ENCODE data around the gene ATG5. TPM values are rescaled to one million over a fixed set of nuclear protein-coding genes. Genes with fewer than 3 reads are reported as not detected.
A peak's percentile ranks its signal among the peaks of the same experiment; 100 is the strongest.
"Not testable (repeated sequence)": the region's sequence is repeated elsewhere in the genome, so short reads cannot be mapped to it uniquely, and the experiment has no call there.

The ATG5 gene
- total RNA-seq, 2 donors from 2014 or later = 41.4 to 59.7 TPM

GRCh38 chr6:106247293-106247692 is 78.3 kb downstream of the ATG5 start:
- H3K27me3 Mint-ChIP-seq = no peaks in the 10 kb centered on the region

DNA sequence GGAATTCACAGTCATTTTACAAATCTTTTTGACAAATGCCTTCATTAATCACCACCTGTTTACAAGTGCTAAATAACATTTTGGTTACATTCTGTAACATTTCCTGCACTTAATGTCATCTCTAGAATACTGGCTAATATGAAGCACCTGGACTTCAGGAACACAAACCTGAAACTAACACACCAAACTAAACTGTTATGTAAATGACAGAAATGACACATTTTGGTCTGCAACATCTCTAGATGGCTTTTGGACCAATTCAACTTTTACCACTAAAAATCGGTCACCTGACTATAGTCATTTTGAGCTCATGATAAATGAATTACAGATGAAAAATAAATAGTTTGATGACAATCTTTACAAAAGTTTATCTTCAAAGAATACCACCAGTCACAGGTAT is 80.6 kb downstream of the ATG5 start:
- H3K4me3 Mint-ChIP-seq = no peak overlapping the region
- peaks cover 12% of the 10 kb centered on the region for H3K36me3 Mint-ChIP-seq
- H3K27ac Mint-ChIP-seq = peak overlapping the region in 1 of 2 donors; percentile 20
- ATAC-seq (peak in 1 of 2 donors; percentile 64), DNase-seq (ENCODE audit: low spot score) (no peak)
- no peaks in the 10 kb centered on the region for H3K9me3 Mint-ChIP-seq
- no peaks in the 10 kb centered on the region for H3K27me3 Mint-ChIP-seq
- H3K4me1 Mint-ChIP-seq (ENCODE audit: low read depth in 2 of 2) = peaks cover 3 to 32% of the 10 kb centered on the region in 2 donors

More at GRCh38 chr6:106247293-106247692, 78.3 kb downstream of the ATG5 start:
- ATAC-seq = peak in 1 of 2 donors; percentile 55
- peaks cover 12% of the 10 kb centered on the region for H3K36me3 Mint-ChIP-seq
- peak overlapping the region in 1 of 2 donors; percentile 83 for H3K27ac Mint-ChIP-seq
- DNase-seq (ENCODE audit: low spot score) = no peak
- peaks cover 10 to 44% of the 10 kb centered on the region in 2 donors for H3K4me1 Mint-ChIP-seq (ENCODE audit: low read depth in 2 of 2)
- H3K4me3 Mint-ChIP-seq = peak overlapping the region; percentile 64
- no peaks in the 10 kb centered on the region for H3K9me3 Mint-ChIP-seq

GRCh38 chr6:106244521-106244920 is 81.0 kb downstream of the ATG5 start:
- peaks cover 3 to 28% of the 10 kb centered on the region in 2 donors for H3K4me1 Mint-ChIP-seq (ENCODE audit: low read depth in 2 of 2)
- H3K4me3 Mint-ChIP-seq = no peak overlapping the region
- no peaks in the 10 kb centered on the region for H3K27me3 Mint-ChIP-seq
- peaks cover 12% of the 10 kb centered on the region for H3K36me3 Mint-ChIP-seq
- no peaks in the 10 kb centered on the region for H3K9me3 Mint-ChIP-seq
- DNase-seq (ENCODE audit: low spot score) = no peak
- no peak for ATAC-seq
- H3K27ac Mint-ChIP-seq = peak overlapping the region in 1 of 2 donors; percentile 20

- Mint-ChIP-seq H3K9me3 (no peaks in the 10 kb centered on the region), H3K27ac (no peak overlapping the region), H3K27me3 (no peaks in the 10 kb centered on the region), H3K36me3 (peaks cover 12% of the 10 kb centered on the region), H3K4me3 (no peak overlapping the region), H3K4me1 (ENCODE audit: low read depth in 2 of 2) (peaks cover 5 to 26% of the 10 kb centered on the region in 2 donors)
- ATAC-seq (no peak), DNase-seq (ENCODE audit: low spot score) (no peak)
These were observed 82.3 kb downstream of the ATG5 start for GRCh38 chr6:106243261-106243660.

- H3K27me3 Mint-ChIP-seq = no peaks in the 10 kb centered on the region
- no peaks in the 10 kb centered on the region for H3K9me3 Mint-ChIP-seq
- H3K27ac Mint-ChIP-seq = no peak overlapping the region
- DNase-seq (ENCODE audit: low spot score) = no peak
- peaks cover 5 to 16% of the 10 kb centered on the region in 2 donors for H3K4me1 Mint-ChIP-seq (ENCODE audit: low read depth in 2 of 2)
- no peak for ATAC-seq
- H3K36me3 Mint-ChIP-seq = peaks cover 7% of the 10 kb centered on the region
- no peak overlapping the region for H3K4me3 Mint-ChIP-seq
These were observed 84.1 kb downstream of the ATG5 start for GRCh38 chr6:106241498-106241897.

GRCh38 chr6:106237286-106237685 is 88.3 kb downstream of the ATG5 start:
- H3K9me3 Mint-ChIP-seq = no peaks in the 10 kb centered on the region
- DNase-seq (ENCODE audit: low spot score) (no peak), ATAC-seq (no peak)
- H3K27me3 Mint-ChIP-seq = no peaks in the 10 kb centered on the region
- H3K4me1 Mint-ChIP-seq (ENCODE audit: low read depth in 2 of 2) = peaks cover 0 to 15% of the 10 kb centered on the region in 2 donors
- H3K27ac Mint-ChIP-seq = no peak overlapping the region
- no peak overlapping the region for H3K4me3 Mint-ChIP-seq
- H3K36me3 Mint-ChIP-seq = no peaks in the 10 kb centered on the region

- DNase-seq (ENCODE audit: low spot score); ATAC-seq; H3K4me3 Mint-ChIP-seq; H3K9me3 Mint-ChIP-seq; H3K36me3 Mint-ChIP-seq; H3K27ac Mint-ChIP-seq; H3K27me3 Mint-ChIP-seq: not testable (repeated sequence)
- H3K4me1 Mint-ChIP-seq (ENCODE audit: low read depth in 2 of 2) = peaks cover 18 to 24% of the 10 kb centered on the region in 2 donors
These were observed 95.6 kb downstream of the ATG5 start for GRCh38 chr6:106229876-106230445.

DNA sequence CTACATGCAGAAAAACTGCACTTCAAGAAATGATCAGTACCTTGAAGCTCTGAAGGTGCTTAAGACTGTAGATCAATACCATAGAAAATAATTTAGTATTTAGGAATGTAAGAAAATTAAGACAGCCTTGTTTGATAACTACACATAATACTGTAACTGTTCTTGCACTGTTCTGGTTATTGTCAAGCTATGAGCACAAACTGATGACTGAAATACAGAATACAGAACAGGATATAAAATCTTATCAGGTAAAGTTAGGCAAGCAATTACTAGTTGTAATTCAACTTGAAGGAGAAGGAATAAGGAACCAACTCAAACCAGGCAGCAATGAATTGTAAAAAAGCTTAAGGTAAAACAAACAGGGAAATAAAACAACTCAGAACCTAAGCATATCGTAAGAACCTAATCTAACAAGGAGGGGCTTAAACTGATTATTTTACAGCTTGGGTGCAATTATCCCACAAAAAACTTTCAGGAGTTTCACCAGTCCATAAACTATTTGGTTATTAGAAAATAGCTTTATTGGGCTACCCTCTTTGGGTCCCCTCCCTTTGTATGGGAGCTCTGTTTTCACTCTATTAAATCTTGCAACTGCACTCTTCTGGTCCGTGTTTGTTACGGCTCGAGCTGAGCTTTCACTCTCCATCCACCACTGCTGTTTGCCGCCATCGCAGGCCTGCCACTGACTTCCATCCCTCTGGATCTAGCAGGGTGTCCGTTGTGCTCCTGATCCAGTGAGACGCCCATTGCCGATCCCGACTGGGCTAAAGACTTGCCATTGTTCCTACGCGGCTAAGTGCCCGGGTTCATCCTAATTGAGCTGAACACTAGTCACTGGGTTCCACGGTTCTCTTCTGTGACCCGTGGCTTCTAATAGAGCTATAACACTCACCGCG is 97.7 kb downstream of the ATG5 start:
- ATAC-seq (no peak), DNase-seq (ENCODE audit: low spot score) (no peak)
- H3K27ac Mint-ChIP-seq = peak overlapping the region; percentile 41 to 43
- H3K27me3 Mint-ChIP-seq = no peaks in the 10 kb centered on the region
- H3K36me3 Mint-ChIP-seq = no peaks in the 10 kb centered on the region
- H3K4me1 Mint-ChIP-seq (ENCODE audit: low read depth in 2 of 2) = peaks cover 19 to 31% of the 10 kb centered on the region in 2 donors
- H3K4me3 Mint-ChIP-seq = no peak overlapping the region
- H3K9me3 Mint-ChIP-seq = no peaks in the 10 kb centered on the region

DNA sequence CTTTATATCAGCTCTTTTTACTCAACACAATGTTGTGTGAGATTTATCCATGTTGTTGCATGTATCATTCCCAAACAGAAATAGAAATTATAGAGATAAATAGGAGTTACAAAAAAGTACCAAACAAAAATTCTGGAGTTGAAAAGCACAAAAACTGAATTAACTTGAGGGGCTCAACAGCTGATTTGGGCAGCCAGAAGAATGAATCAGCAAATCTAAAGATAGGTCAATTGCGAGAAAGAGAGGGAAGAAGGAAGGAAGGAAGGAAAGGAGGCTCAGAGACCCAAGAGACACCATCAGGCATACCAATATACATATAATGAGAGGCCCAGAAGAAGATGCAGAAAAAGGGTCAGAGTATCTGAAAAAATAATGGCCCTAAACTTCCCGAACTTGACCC is 98.9 kb downstream of the ATG5 start:
- Mint-ChIP-seq H3K27ac (peak overlapping the region; percentile 41 to 43), H3K36me3 (no peaks in the 10 kb centered on the region), H3K4me1 (ENCODE audit: low read depth in 2 of 2) (peaks cover 24 to 40% of the 10 kb centered on the region in 2 donors), H3K27me3 (no peaks in the 10 kb centered on the region), H3K4me3 (no peak overlapping the region), H3K9me3 (no peaks in the 10 kb centered on the region)
- ATAC-seq (no peak), DNase-seq (ENCODE audit: low spot score) (no peak)

- Mint-ChIP-seq H3K27ac (peak overlapping the region; percentile 41 to 43), H3K36me3 (no peaks in the 10 kb centered on the region), H3K4me1 (ENCODE audit: low read depth in 2 of 2) (peaks cover 27 to 44% of the 10 kb centered on the region in 2 donors), H3K4me3 (no peak overlapping the region), H3K9me3 (no peaks in the 10 kb centered on the region), H3K27me3 (no peaks in the 10 kb centered on the region)
- DNase-seq (ENCODE audit: low spot score) = no peak
- ATAC-seq = no peak
These were observed 100.0 kb downstream of the ATG5 start for GRCh38 chr6:106225581-106225980.

DNA sequence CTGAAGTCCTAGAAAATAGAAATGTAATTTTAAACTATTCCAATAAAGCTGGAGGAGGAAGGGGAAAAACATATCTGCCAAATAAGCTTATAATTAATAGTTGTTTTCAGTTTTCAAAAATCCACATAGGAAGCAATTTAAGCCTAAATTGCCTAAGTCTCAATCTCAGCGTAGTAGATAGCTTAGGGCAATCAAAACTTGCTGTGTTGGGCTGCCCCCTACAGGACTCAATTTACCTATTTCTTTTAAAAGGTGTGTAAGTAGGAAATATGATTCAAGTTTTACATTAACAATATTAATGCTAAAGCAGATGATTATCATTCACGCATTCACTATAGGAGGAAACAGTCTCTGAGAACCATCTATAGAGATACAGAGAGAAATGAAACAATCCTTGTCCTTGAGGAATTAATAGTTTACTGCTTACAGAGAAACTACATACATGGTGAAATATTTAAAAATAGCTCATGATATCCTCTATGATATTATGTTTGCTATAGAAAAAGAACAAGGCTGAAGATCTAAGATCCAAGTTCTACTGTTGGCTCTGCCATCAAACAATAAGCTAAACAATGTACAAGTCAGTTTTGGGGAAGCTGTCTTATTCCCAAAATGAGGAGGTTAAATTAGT is 102.1 kb downstream of the ATG5 start:
- H3K27ac Mint-ChIP-seq = peak overlapping the region; percentile 11 to 71
- peaks cover 30 to 41% of the 10 kb centered on the region in 2 donors for H3K4me1 Mint-ChIP-seq (ENCODE audit: low read depth in 2 of 2)
- H3K27me3 Mint-ChIP-seq = no peaks in the 10 kb centered on the region
- peak; percentile 72 for DNase-seq (ENCODE audit: low spot score)
- no peaks in the 10 kb centered on the region for H3K36me3 Mint-ChIP-seq
- H3K4me3 Mint-ChIP-seq = peak overlapping the region; percentile 19
- peak; percentile 82 to 88 for ATAC-seq
- no peaks in the 10 kb centered on the region for H3K9me3 Mint-ChIP-seq

DNA sequence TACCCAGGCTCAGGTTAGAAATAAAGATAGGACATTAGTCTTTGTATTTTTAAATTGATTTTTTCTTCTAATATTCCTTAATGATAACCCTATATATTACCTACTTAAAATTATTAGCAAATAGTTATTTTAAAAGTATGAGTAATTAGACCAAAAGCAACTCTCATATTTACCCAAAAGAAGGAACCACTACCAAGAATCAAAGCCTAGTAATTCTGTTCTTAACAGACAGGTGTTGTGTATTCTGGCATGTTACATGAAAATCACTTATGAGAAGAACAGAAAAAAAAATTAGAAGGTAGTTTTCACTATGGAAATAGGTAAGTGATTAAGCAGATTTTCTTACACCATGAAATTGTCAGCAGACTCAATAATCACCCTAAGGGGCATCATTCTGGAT is 105.1 kb downstream of the ATG5 start:
- no peaks in the 10 kb centered on the region for H3K36me3 Mint-ChIP-seq
- no peak overlapping the region for H3K4me3 Mint-ChIP-seq
- DNase-seq (ENCODE audit: low spot score) = no peak
- H3K4me1 Mint-ChIP-seq (ENCODE audit: low read depth in 2 of 2) = peaks cover 22 to 33% of the 10 kb centered on the region in 2 donors
- no peaks in the 10 kb centered on the region for H3K9me3 Mint-ChIP-seq
- no peak for ATAC-seq
- no peaks in the 10 kb centered on the region for H3K27me3 Mint-ChIP-seq
- H3K27ac Mint-ChIP-seq = peak overlapping the region in 1 of 2 donors; percentile 62

DNA sequence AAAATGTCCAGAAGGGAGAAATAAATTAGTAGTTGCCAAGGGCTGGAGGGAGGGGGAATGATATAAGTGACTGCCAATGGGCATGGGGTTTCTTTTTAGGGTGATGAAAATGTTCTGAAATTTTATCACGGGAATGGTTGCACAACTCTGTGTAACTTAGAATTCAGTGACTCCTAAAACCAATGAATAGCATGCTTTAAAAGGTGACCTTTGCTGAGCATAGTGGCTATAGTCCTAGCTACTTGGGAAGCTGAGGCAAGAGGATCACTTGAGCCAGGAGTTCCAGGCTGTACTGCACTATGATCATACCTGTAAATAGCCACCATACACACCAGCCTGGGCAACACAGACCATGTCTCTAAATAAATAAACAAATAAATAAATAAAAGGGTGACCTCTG is 109.0 kb downstream of the ATG5 start:
- Mint-ChIP-seq H3K4me1 (ENCODE audit: low read depth in 2 of 2) (peaks cover 22 to 24% of the 10 kb centered on the region in 2 donors), H3K27me3 (no peaks in the 10 kb centered on the region), H3K36me3 (no peaks in the 10 kb centered on the region), H3K9me3 (no peaks in the 10 kb centered on the region), H3K27ac (peak overlapping the region in 1 of 2 donors; percentile 16), H3K4me3 (no peak overlapping the region)
- ATAC-seq = no peak
- no peak for DNase-seq (ENCODE audit: low spot score)

- Mint-ChIP-seq H3K4me1 (ENCODE audit: low read depth in 2 of 2) (peaks cover 21 to 22% of the 10 kb centered on the region in 2 donors), H3K9me3 (no peaks in the 10 kb centered on the region), H3K4me3 (no peak overlapping the region), H3K27me3 (no peaks in the 10 kb centered on the region), H3K36me3 (no peaks in the 10 kb centered on the region), H3K27ac (no peak overlapping the region)
- no peak for DNase-seq (ENCODE audit: low spot score)
- no peak for ATAC-seq
These were observed 110.0 kb downstream of the ATG5 start for GRCh38 chr6:106215608-106216007.
